ENCODE measurements around the gene CEBPZ. TPM values are rescaled to one million over a fixed set of nuclear protein-coding genes. Genes with fewer than 3 reads are reported as not detected.

Gene CEBPZ, protein sequence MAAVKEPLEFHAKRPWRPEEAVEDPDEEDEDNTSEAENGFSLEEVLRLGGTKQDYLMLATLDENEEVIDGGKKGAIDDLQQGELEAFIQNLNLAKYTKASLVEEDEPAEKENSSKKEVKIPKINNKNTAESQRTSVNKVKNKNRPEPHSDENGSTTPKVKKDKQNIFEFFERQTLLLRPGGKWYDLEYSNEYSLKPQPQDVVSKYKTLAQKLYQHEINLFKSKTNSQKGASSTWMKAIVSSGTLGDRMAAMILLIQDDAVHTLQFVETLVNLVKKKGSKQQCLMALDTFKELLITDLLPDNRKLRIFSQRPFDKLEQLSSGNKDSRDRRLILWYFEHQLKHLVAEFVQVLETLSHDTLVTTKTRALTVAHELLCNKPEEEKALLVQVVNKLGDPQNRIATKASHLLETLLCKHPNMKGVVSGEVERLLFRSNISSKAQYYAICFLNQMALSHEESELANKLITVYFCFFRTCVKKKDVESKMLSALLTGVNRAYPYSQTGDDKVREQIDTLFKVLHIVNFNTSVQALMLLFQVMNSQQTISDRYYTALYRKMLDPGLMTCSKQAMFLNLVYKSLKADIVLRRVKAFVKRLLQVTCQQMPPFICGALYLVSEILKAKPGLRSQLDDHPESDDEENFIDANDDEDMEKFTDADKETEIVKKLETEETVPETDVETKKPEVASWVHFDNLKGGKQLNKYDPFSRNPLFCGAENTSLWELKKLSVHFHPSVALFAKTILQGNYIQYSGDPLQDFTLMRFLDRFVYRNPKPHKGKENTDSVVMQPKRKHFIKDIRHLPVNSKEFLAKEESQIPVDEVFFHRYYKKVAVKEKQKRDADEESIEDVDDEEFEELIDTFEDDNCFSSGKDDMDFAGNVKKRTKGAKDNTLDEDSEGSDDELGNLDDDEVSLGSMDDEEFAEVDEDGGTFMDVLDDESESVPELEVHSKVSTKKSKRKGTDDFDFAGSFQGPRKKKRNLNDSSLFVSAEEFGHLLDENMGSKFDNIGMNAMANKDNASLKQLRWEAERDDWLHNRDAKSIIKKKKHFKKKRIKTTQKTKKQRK
- total RNA-seq: 64.1 and 76.1 TPM in 2 replicates

GRCh38 chr2:37231241-37232130 lies at the start of gene CEBPZ, which contains the start of gene NDUFAF7:
Gene CEBPZ (minus strand): TSS chr2:37231596. CDS start chr2:37231567, 29 bp downstream.
Gene NDUFAF7 (plus strand): TSS chr2:37231658. CDS start chr2:37231706, 48 bp downstream.

DNA sequence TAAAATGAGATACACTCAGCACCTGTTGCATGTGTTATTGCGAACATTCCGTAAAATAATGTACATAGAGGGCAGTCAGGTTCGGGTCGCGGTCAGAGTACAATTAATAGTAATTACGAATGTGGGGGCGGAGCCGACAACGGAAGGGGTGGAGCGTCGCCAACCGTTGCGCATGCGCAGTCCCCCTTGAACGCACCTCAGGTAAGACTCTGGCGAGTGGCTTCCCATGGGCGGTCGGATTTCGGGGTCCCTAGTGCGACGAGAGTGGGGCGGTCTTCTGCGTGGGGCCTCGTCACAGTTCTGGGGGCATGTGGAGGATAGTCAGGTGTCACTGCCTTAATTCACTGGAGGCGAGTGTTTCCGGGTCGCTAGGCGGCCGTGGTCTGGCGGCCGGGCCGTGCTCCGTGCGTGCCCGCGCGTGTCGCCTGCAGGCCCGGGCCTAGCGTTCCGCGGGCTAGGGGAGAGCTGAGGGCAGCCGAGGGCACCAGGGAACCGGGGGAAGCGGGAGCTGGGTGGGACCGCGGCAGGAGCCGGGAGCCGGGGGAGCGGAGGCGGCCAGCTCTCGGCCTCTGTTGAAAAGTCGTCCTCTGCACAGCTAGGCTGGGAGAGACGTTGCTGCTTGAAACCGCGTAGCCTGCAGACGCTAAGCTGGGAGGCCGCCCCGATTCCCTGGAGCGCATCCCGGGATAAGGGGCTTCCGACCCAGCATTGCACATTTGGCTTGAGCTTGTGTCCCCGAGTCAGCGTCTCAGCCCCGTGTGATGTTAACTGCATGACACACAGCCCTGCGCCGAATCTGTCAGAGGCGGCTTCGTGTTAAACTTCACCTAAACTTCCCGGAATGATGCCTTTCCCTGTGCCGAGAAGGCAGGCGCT lies 34.8 kb downstream of the CEBPZ start, which contains the start of gene CEBPZOS:
TSS of gene CEBPZOS (plus strand) at position 177 of the 876 bp plus-strand sequence. CDS start 3,209 bp downstream, outside the sequence.

DNA sequence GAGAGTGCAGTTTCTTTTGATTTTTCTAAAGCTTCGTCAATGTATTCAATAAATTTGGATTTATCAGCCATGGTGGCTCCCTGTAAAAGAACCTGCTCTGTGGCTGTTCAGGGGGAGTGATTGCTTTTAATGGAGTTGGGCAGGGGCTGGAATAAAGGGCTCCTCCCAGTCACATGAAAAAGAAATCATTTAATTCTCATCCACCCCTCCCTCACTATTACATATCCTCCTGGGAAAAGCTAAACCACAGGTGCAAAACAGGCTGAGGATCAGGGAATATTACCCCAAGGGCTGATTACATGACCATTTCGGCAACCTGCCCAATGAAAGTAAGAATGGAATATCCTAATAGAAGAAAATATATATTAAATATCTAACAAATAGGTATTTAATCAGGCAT lies 42.8 kb downstream of the CEBPZ start, which contains the start of gene SULT6B1:
TSS of gene SULT6B1 (minus strand) at position 101 of the 400 bp plus-strand sequence. CDS start at position 71, 30 bp downstream.

GRCh38 chr2:37156857-37157714 lies 74.3 kb downstream of the CEBPZ start, which contains the start of gene EIF2AK2:
Gene EIF2AK2 (minus strand): TSS chr2:37156980. CDS start chr2:37147806, 9,174 bp downstream.

Other genes starting within 250 kb of the CEBPZ start
- gene HEATR5B, start 147.2 kb downstream of the CEBPZ start, total RNA-seq: 18.3 and 19.0 TPM in 2 replicates
- 2.4 and 3.8 TPM in 2 replicates for gene GPATCH11, start 147.1 kb downstream of the CEBPZ start, total RNA-seq
- 15.7 and 24.3 TPM in 2 replicates for gene EIF2AK2, start 74.6 kb downstream of the CEBPZ start, total RNA-seq
- not detected in 2 replicates for gene SULT6B1, start 42.9 kb downstream of the CEBPZ start, total RNA-seq
- gene CEBPZOS, start 35.1 kb downstream of the CEBPZ start, total RNA-seq: 7.2 and 14.7 TPM in 2 replicates
- gene NDUFAF7, start 62 bp upstream of the CEBPZ start, total RNA-seq: 8.4 and 13.2 TPM in 2 replicates
- gene PRKD3, start 93.2 kb upstream of the CEBPZ start, total RNA-seq: 26.9 and 33.0 TPM in 2 replicates
- 6.4 and 21.2 TPM in 2 replicates for gene QPCT, start 113.0 kb upstream of the CEBPZ start, total RNA-seq